Measurements from ENCODE around the gene NUDCD2. TPM values are rescaled to one million over a fixed set of nuclear protein-coding genes. Genes with fewer than 3 reads are reported as not detected.

Gene NUDCD2
- total and polyA plus RNA-seq, 2 donors (not counting 1 experiment from before 2014, with no cell fraction given), result 6.8 to 24.4 TPM

- ChIA-PET CTCF (no interaction called here), POLR2A (no interaction called here)
- H2AFZ ChIP-seq (ENCODE audit: insufficient read depth, low read depth, low read length, poor library complexity, severe bottlenecking), result no peak overlapping the region
- H3K4me3 ChIP-seq (ENCODE audit: control extremely low read depth in 1 of 5, extremely low read depth in 1 of 5, insufficient read depth in 1 of 5, low read depth in 2 of 5, low read length in 4 of 5), result no peak overlapping the region
- ATAC-seq (ENCODE audit: low read depth), result no peak
- DNase-seq, result no peak
- Mint-ChIP-seq H3K4me3 (no peak overlapping the region), H3K4me1 (peaks cover 27% of the 10 kb centered on the region), H3K27ac (no peak overlapping the region), H3K9me3 (ENCODE audit: insufficient read depth) (no peaks in the 10 kb centered on the region), H3K27me3 (no peaks in the 10 kb centered on the region)
- H3K79me2 ChIP-seq (ENCODE audit: control insufficient read depth, insufficient read depth, low read length), result peaks cover 21% of the 10 kb centered on the region
- no peak overlapping the region for H3K9ac ChIP-seq (ENCODE audit: low read length)
- WGBS (ENCODE audit: insufficient coverage), result no CpG with 5 or more reads among the region's 3 CpGs
- no peaks in the 10 kb centered on the region for H4K20me1 ChIP-seq (ENCODE audit: control insufficient read depth, insufficient read depth, low read length, poor library complexity, severe bottlenecking)
- no peak overlapping the region for H3K4me2 ChIP-seq (replicated peaks; ENCODE audit: low read depth, low read length, poor library complexity, severe bottlenecking)
- H3K4me1 ChIP-seq (ENCODE audit: control insufficient read depth in 2 of 2, insufficient read depth in 2 of 2, low read length in 2 of 2), result peaks cover 15 to 23% of the 10 kb centered on the region in 2 donors
- intact Hi-C loops (cut with micrococcal nuclease), result loop anchor here (10.0 kb wide), 1 partner anchor 480 kb away; no protein-coding TSS in a partner anchor
- no peaks in the 10 kb centered on the region for H3K36me3 ChIP-seq (replicated peaks in 1 of 2; ENCODE audit: control extremely low read depth in 1 of 2, control insufficient read depth in 1 of 2, extremely low read depth in 1 of 2, insufficient read depth in 2 of 2, low read length in 1 of 2)
- no peak for TF ChIP-seq EZH2 (IDR thresholded peaks at IDR 0.05; ENCODE audit: borderline replicate concordance, insufficient read depth, low read depth, low read length, poor library complexity, severe bottlenecking)
- no peak for TF ChIP-seq CTCF (IDR thresholded peaks at IDR 0.05)
- H3K27me3 ChIP-seq (replicated peaks in 1 of 4; ENCODE audit: control extremely low read depth in 1 of 4, control insufficient read depth in 3 of 4, insufficient read depth in 4 of 4, low read length in 3 of 4), result no peaks in the 10 kb centered on the region
- H3K9me3 ChIP-seq (ENCODE audit: control extremely low read depth in 1 of 3, control insufficient read depth in 2 of 3, insufficient read depth in 1 of 3, low read length in 2 of 3), result no peaks in the 10 kb centered on the region
- no peak overlapping the region for H3K27ac ChIP-seq (ENCODE audit: low read length in 2 of 2)
Observed at GRCh38 chr5:163434401-163434866, 25.5 kb downstream of the NUDCD2 start.

GRCh38 chr5:163433271-163433670, 26.6 kb downstream of the NUDCD2 start:
- peaks cover 9% of the 10 kb centered on the region for H3K79me2 ChIP-seq (ENCODE audit: control insufficient read depth, insufficient read depth, low read length)
- no peak overlapping the region for H3K4me3 ChIP-seq (ENCODE audit: control extremely low read depth in 1 of 5, extremely low read depth in 1 of 5, insufficient read depth in 1 of 5, low read depth in 2 of 5, low read length in 4 of 5)
- H3K9ac ChIP-seq (ENCODE audit: low read length), result no peak overlapping the region
- no peak for DNase-seq
- Mint-ChIP-seq H3K9me3 (ENCODE audit: insufficient read depth) (no peaks in the 10 kb centered on the region), H3K27me3 (no peaks in the 10 kb centered on the region), H3K27ac (no peak overlapping the region), H3K4me1 (peaks cover 17% of the 10 kb centered on the region), H3K4me3 (no peak overlapping the region)
- H4K20me1 ChIP-seq (ENCODE audit: control insufficient read depth, insufficient read depth, low read length, poor library complexity, severe bottlenecking), result no peaks in the 10 kb centered on the region
- no peak overlapping the region for H3K4me2 ChIP-seq (replicated peaks; ENCODE audit: low read depth, low read length, poor library complexity, severe bottlenecking)
- no peak overlapping the region for H2AFZ ChIP-seq (ENCODE audit: insufficient read depth, low read depth, low read length, poor library complexity, severe bottlenecking)
- ChIA-PET POLR2A (no interaction called here), CTCF (no interaction called here)
- no peaks in the 10 kb centered on the region for H3K9me3 ChIP-seq (ENCODE audit: control extremely low read depth in 1 of 3, control insufficient read depth in 2 of 3, insufficient read depth in 1 of 3, low read length in 2 of 3)
- H3K27ac ChIP-seq (ENCODE audit: low read length in 2 of 2), result no peak overlapping the region
- intact Hi-C loops (cut with micrococcal nuclease), result loop anchor here (10.0 kb wide), 1 partner anchor 482 kb away; no protein-coding TSS in a partner anchor
- no peak for ATAC-seq (ENCODE audit: low read depth)
- no peaks in the 10 kb centered on the region for H3K27me3 ChIP-seq (replicated peaks in 1 of 4; ENCODE audit: control extremely low read depth in 1 of 4, control insufficient read depth in 3 of 4, insufficient read depth in 4 of 4, low read length in 3 of 4)
- 90% methylated on average over 5 of the region's 5 CpGs for WGBS (ENCODE audit: insufficient coverage)
- TF ChIP-seq CTCF (IDR thresholded peaks at IDR 0.05), result no peak
- TF ChIP-seq EZH2 (IDR thresholded peaks at IDR 0.05; ENCODE audit: borderline replicate concordance, insufficient read depth, low read depth, low read length, poor library complexity, severe bottlenecking), result no peak
- H3K36me3 ChIP-seq (replicated peaks in 1 of 2; ENCODE audit: control extremely low read depth in 1 of 2, control insufficient read depth in 1 of 2, extremely low read depth in 1 of 2, insufficient read depth in 2 of 2, low read length in 1 of 2), result no peaks in the 10 kb centered on the region
- peaks cover 8 to 14% of the 10 kb centered on the region in 2 donors for H3K4me1 ChIP-seq (ENCODE audit: control insufficient read depth in 2 of 2, insufficient read depth in 2 of 2, low read length in 2 of 2)

All from B cell (primary cell).